Right atrium auricular region (tissue), 2 donors: ENCODE measurements around the gene FBXO3. TPM values are rescaled to one million over a fixed set of nuclear protein-coding genes. Genes with fewer than 3 reads are reported as not detected.

Experiments used
- DNase-seq: peaks from one replicate; pipeline ENCODE4 v3.0.0-alpha.2; 2019; ENCODE audit warnings: low spot score
- H3K27ac ChIP-seq, 2 donors: fragments of 200-600 bp; sonication (generic); 1 replicate in 1 of 2; 2 replicates in 1 of 2; pipeline ENCODE4 v1.5.1; 2016 to 2019
- H3K27me3 ChIP-seq, 2 donors: fragments of 200-600 bp; sonication (generic); one replicate each; pipeline versions ENCODE4 v1.5.1 to v1.6.0; 2017 to 2019
- H3K36me3 ChIP-seq: fragments of 200-600 bp; sonication (generic); one replicate; pipeline ENCODE4 v1.5.1; 2016
- H3K4me1 ChIP-seq, 2 donors: fragments of 200-600 bp; sonication (generic); one replicate each; pipeline versions ENCODE4 v1.5.1 to v1.6.0; 2017 to 2019
- H3K4me3 ChIP-seq, 2 donors: fragments of 200-600 bp; sonication (generic); 1 replicate in 1 of 2; 2 replicates in 1 of 2; pipeline ENCODE4 v1.5.1; 2017 to 2019; ENCODE audit warnings: mild to moderate bottlenecking in 1 of 2, moderate library complexity in 1 of 2
- H3K9me3 ChIP-seq, 2 donors: fragments of 200-600 bp; sonication (generic); one replicate each; pipeline ENCODE4 v1.5.1; 2019
- CTCF ChIP-seq, 2 donors: fragments of 200-600 bp; sonication (generic); IDR thresholded peaks; one replicate each; pipeline ENCODE4 v1.5.1; 2019; ENCODE audit warnings: antibody characterized with exemption in 2 of 2
- total RNA-seq, 2 donors: library from RNA; depleted of rRNA; stranded (reverse); fragments of >200 nt; gene quantifications; one replicate each; pipeline ENCODE4 v1.1.0, GENCODE V29; 2016

Gene FBXO3
- total RNA-seq, 2 donors from 2014 or later: 30.7 to 47.9 TPM

DNA sequence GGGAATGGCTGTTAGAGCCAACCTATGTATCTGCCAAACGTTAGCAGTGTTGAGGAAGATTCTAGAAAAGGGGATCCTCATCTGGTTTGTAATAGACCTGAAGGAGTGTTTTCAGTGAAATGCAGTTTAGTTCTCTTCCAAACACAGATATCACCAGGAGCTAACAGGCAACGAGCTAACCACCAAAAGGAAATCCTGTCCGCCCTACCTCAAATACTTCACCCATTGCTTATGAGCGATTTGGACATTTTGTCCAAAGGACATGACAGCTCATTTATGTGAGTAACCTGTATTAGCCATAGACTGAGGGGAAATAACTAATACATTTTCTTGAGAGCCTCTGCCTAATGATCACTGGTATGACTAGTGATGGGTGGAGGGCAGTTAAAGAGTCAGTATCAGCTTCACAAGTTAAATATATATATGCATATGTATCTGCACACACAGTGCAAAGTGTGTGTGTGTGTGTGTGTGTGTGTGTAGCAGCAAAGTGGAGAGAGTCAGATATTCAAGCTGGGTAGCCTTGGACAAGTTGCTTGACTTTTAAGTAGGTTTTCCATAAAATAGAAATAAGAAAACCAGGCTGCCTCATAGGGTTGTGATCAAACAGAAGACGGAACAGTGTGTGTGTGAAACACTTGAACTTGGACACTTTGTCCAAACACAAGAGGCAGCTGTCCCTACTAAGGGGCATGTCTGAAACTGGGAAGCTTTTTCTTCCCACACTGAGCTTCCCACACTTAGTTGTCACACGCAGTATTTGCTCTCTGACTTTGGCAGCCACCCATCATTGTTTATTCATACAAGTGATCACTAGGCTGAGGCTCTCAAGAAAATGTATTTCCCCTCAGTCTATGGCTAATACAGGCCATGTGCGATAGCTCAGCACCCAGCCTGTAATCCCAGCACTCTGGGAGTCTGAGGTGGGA lies 72.8 kb downstream of the FBXO3 start:
- TF ChIP-seq CTCF (IDR thresholded peaks at IDR 0.05): no peak
- Histone ChIP-seq H3K27me3 (no peaks in the 10 kb centered on the region), H3K36me3 (peaks cover 2% of the 10 kb centered on the region), H3K4me1 (peaks cover 0 to 69% of the 10 kb centered on the region in 2 donors), H3K9me3 (no peaks in the 10 kb centered on the region), H3K27ac (peak overlapping the region; percentile 70 to 81), H3K4me3 (peak overlapping the region; percentile 41 to 58)
- DNase-seq: no peak

GRCh38 chr11:33700502-33701271 lies 73.6 kb downstream of the FBXO3 start, which contains the start of gene C11orf91:
Gene C11orf91, minus strand, starts transcription at chr11:33700826. Its CDS starts 86 bp downstream, at chr11:33700740.
- no peak for TF ChIP-seq CTCF (IDR thresholded peaks at IDR 0.05)
- Histone ChIP-seq H3K27ac (peak within 1 kb of the TSS; percentile 70 to 81), H3K4me1 (peaks cover 0 to 61% of the 10 kb centered on the region in 2 donors), H3K27me3 (no peaks in the 10 kb centered on the region), H3K9me3 (no peaks in the 10 kb centered on the region), H3K36me3 (no peaks in the 10 kb centered on the region), H3K4me3 (peak within 1 kb of the TSS; percentile 41 to 58)
- peak; percentile 95 for DNase-seq

GRCh38 chr11:33700063-33700501 lies 74.2 kb downstream of the FBXO3 start:
- Histone ChIP-seq H3K27ac (peak overlapping the region; percentile 70 to 81), H3K9me3 (no peaks in the 10 kb centered on the region), H3K4me3 (peak overlapping the region; percentile 41 to 58), H3K4me1 (peaks cover 0 to 55% of the 10 kb centered on the region in 2 donors), H3K27me3 (no peaks in the 10 kb centered on the region), H3K36me3 (no peaks in the 10 kb centered on the region)
- DNase-seq: no peak
- TF ChIP-seq CTCF (IDR thresholded peaks at IDR 0.05): no peak

- no peak for DNase-seq
- Histone ChIP-seq H3K36me3 (no peaks in the 10 kb centered on the region), H3K27me3 (no peaks in the 10 kb centered on the region), H3K9me3 (no peaks in the 10 kb centered on the region), H3K27ac (peak overlapping the region; percentile 70 to 81), H3K4me1 (peaks cover 0 to 50% of the 10 kb centered on the region in 2 donors), H3K4me3 (peak overlapping the region in 1 of 2 donors; percentile 58)
- TF ChIP-seq CTCF (IDR thresholded peaks at IDR 0.05): no peak
Observed at GRCh38 chr11:33699515-33700062, 74.7 kb downstream of the FBXO3 start.

DNA sequence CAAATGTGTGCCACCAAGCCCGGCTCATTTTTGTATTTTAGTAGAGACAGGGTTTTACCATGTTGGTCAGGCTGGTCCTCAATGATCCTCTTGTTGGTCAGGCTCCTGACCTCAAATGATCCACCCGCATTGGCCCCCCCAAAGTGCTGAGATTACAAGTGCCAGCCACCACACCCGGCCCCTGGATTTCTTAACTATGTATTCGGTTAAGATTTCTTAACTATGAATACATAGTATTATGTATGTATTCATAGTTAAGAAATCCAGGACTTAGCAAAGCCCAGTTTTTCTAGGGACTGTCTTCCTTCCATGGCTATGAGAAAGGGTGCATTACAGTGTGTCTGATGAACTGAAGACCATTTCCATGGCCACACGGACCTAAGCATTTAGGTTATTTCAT lies 75.4 kb downstream of the FBXO3 start:
- no peaks in the 10 kb centered on the region for H3K9me3 ChIP-seq
- peaks cover 0 to 43% of the 10 kb centered on the region in 2 donors for H3K4me1 ChIP-seq
- H3K27me3 ChIP-seq: no peaks in the 10 kb centered on the region
- no peak overlapping the region for H3K4me3 ChIP-seq
- no peak for TF ChIP-seq CTCF (IDR thresholded peaks at IDR 0.05)
- no peaks in the 10 kb centered on the region for H3K36me3 ChIP-seq
- no peak overlapping the region for H3K27ac ChIP-seq
- DNase-seq: no peak
